ENCODE measurements around the gene TMEM271. TPM values are rescaled to one million over a fixed set of nuclear protein-coding genes. Genes with fewer than 3 reads are reported as not detected.

Gene TMEM271
- total RNA-seq, 1 donor from 2014 or later: not detected

DNA sequence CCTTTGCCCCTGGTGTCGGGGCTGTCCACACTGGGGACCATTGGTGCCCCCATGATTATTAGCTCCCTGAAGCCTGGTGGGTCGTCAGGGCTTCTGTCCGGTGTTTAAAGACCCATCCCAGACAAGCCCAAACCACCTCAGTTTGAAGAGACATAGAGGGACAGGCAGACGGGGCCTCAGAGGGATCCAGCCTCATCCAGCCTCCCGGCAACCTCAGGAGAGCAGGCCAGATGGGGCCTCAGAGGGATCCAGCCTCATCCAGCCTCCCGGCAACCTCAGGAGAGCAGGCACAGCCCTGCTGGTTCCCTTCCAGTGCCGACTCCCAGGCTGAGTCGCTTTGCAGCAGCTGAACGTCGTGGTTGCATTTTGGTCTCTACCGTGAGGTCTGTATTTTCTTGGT lies 45.0 kb downstream of the TMEM271 start:
- H3K27me3 ChIP-seq: no peaks in the 10 kb centered on the region
- Mint-ChIP-seq H3K27me3 (ENCODE audit: insufficient read depth, low read depth) (peaks cover 5% of the 10 kb centered on the region), H3K9me3 (no peaks in the 10 kb centered on the region), H3K27ac (no peak overlapping the region), H3K4me1 (no peaks in the 10 kb centered on the region), H3K4me3 (no peak overlapping the region), H3K36me3 (peaks cover 19% of the 10 kb centered on the region)
- H3K4me2 ChIP-seq: no peak overlapping the region
- no peaks in the 10 kb centered on the region for H3K4me1 ChIP-seq
- DNase-seq (ENCODE audit: low spot score): no peak
- no peaks in the 10 kb centered on the region for H4K20me1 ChIP-seq (ENCODE audit: low read depth)
- no peak overlapping the region for H3K4me3 ChIP-seq
- no peaks in the 10 kb centered on the region for H3K79me2 ChIP-seq (ENCODE audit: low read depth)
- no peaks in the 10 kb centered on the region for H3F3A ChIP-seq (ENCODE audit: low read depth)
- no peaks in the 10 kb centered on the region for H3K9me3 ChIP-seq (ENCODE audit: low read depth)
- TF ChIP-seq CTCF (IDR thresholded peaks at IDR 0.05): no peak
- no peak overlapping the region for H3K27ac ChIP-seq
- no peaks in the 10 kb centered on the region for H3K36me3 ChIP-seq
- no peak overlapping the region for H2AFZ ChIP-seq (replicated peaks)
- no peak overlapping the region for H3K9ac ChIP-seq

DNA sequence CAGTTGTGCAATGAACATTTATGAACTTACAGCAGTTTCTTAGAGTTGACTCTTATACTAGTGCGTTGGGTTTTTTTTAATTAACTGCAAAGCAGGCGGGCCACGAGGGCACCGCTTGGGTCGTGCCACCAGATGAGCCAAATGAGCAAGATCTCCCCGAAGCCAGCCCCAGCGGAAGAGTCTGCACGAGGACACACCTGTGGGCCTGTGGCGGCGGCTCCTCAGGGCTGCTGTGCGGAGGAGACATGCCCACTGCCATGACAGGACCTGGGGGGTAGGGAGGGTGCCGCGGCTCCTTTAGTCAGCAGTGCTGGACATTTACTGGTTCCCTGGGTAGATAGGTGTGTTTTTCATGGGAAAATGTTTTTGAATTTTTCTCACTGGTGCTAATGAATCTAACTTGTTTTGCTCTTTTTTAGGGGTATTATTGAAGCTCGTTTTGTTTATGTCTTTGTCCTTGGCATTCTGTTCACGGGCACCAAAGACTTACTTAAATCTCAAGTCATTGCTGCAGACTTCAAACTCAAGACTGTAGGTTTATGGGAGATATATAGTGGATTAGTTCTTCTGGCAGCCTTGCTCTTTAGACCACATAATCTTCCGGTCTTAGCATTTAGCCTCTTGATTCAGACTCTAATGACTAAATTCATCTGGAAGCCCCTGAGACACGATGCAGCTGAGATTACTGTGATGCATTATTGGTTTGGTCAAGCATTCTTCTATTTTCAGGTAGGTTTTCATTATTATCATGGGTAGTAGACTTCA lies 45.9 kb downstream of the TMEM271 start:
- Mint-ChIP-seq H3K9me3 (no peaks in the 10 kb centered on the region), H3K27me3 (ENCODE audit: insufficient read depth, low read depth) (peaks cover 5% of the 10 kb centered on the region), H3K27ac (peak overlapping the region; percentile 63), H3K36me3 (peaks cover 23% of the 10 kb centered on the region), H3K4me3 (no peak overlapping the region), H3K4me1 (no peaks in the 10 kb centered on the region)
- Histone ChIP-seq H3K36me3 (no peaks in the 10 kb centered on the region), H3K4me1 (no peaks in the 10 kb centered on the region), H3K4me3 (no peak overlapping the region), H3K9me3 (ENCODE audit: low read depth) (no peaks in the 10 kb centered on the region), H3K4me2 (no peak overlapping the region), H3K79me2 (ENCODE audit: low read depth) (no peaks in the 10 kb centered on the region), H4K20me1 (ENCODE audit: low read depth) (no peaks in the 10 kb centered on the region), H3K9ac (no peak overlapping the region), H2AFZ (replicated peaks) (no peak overlapping the region), H3K27me3 (no peaks in the 10 kb centered on the region), H3K27ac (no peak overlapping the region), H3F3A (ENCODE audit: low read depth) (no peaks in the 10 kb centered on the region)
- TF ChIP-seq EZH2 (IDR thresholded peaks at IDR 0.05): no peak
- TF ChIP-seq EZH2phosphoT487 (IDR thresholded peaks at IDR 0.05): no peak
- TF ChIP-seq CTCF (IDR thresholded peaks at IDR 0.05): no peak
- DNase-seq (ENCODE audit: low spot score): no peak

GRCh38 chr4:529563-529962 lies 46.5 kb downstream of the TMEM271 start:
- H3K4me3 Mint-ChIP-seq: no peak overlapping the region

More at GRCh38 chr4:529563-529962, 46.5 kb downstream of the TMEM271 start:
- Mint-ChIP-seq H3K36me3 (peaks cover 23% of the 10 kb centered on the region), H3K27me3 (ENCODE audit: insufficient read depth, low read depth) (peaks cover 5% of the 10 kb centered on the region), H3K4me1 (no peaks in the 10 kb centered on the region), H3K27ac (no peak overlapping the region), H3K9me3 (no peaks in the 10 kb centered on the region)
- Histone ChIP-seq H3K4me3 (no peak overlapping the region), H3K9me3 (ENCODE audit: low read depth) (no peaks in the 10 kb centered on the region), H3K27ac (no peak overlapping the region), H3K4me1 (no peaks in the 10 kb centered on the region), H3K36me3 (no peaks in the 10 kb centered on the region), H3F3A (ENCODE audit: low read depth) (no peaks in the 10 kb centered on the region), H4K20me1 (ENCODE audit: low read depth) (no peaks in the 10 kb centered on the region), H3K27me3 (no peaks in the 10 kb centered on the region), H3K79me2 (ENCODE audit: low read depth) (no peaks in the 10 kb centered on the region), H3K4me2 (no peak overlapping the region), H3K9ac (no peak overlapping the region), H2AFZ (replicated peaks) (no peak overlapping the region)
- TF ChIP-seq EZH2phosphoT487 (IDR thresholded peaks at IDR 0.05) (no peak), EZH2 (IDR thresholded peaks at IDR 0.05) (no peak), CTCF (IDR thresholded peaks at IDR 0.05) (no peak)
- no peak for DNase-seq (ENCODE audit: low spot score)

All from neural progenitor cell (in vitro differentiated cells).